HG03378 (cell line): Measurements from ENCODE around the gene EIF2AK3.
"Not testable (repeated sequence)": the region's sequence is repeated elsewhere in the genome, so short reads cannot be mapped to it uniquely, and the experiment has no call there.

Experiments used
- ATAC-seq: cut with Tn5 transposase; IDR thresholded peaks from one replicate; pipeline ENCODE4 v1.9.1; 2021; ENCODE audit warnings: mild to moderate bottlenecking, moderate library complexity; ENCODE audit not compliant: unreplicated experiment

Gene EIF2AK3

GRCh38 chr2:88599527-88599926, 27.7 kb downstream of the EIF2AK3 start:
- ATAC-seq, result peak; percentile 4

GRCh38 chr2:88597168-88597567, 30.1 kb downstream of the EIF2AK3 start:
- ATAC-seq, result no peak

DNA sequence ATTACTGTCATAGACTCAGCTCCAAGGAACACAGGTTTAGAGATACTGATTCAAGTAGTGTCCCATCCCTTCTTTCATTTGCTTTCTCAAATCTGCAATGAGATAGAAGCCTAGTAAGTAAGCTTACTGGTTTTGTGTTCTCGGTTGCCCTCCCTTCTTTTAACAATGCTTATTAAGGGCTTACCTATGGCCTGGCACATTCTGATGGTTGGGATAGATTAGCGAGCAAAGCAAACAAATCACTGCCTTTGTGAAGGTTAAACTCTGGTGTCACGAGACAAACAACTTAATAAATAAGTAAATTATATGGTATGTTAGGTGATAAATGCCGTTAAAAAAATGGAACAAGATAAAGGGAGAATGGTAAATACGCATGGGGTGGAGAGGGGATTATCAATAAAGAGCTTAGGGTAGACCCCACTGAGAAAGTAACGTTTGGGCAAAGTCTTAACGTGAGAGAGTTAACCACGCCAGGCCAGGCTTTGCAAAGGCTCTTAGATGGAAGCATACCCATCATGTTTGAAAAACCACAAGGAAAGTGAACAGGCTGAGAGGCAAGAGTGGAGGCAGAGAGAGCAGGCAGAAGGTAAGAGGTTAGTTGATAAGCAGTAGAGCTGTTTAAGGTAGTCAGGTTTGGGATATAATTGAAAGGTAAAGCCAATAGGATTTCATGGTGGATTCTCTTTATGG, 31.0 kb downstream of the EIF2AK3 start:
- ATAC-seq, result no peak

DNA sequence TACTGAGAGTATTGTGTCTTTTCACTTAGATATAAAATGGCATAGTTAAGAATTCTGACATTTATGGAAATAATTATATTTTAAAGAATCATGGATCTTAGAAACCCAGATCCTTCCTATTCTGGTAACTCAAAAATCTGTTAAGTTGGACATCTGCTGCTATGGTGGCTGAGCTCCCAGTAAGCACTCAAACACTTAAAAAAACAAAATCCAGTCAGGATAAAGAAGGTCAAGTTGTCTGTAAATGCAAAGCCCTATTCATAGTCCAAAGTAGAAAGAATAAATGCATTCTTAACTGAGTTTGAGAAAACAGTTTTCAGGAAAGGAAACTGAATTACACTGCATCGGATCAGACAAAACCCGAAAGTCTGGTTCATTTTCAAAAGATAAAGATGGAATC, 35.6 kb downstream of the EIF2AK3 start:
- ATAC-seq, result no peak

GRCh38 chr2:88590998-88591613, 36.2 kb downstream of the EIF2AK3 start:
- peak; percentile 78 for ATAC-seq

- ATAC-seq, result no peak
These were observed 41.3 kb downstream of the EIF2AK3 start for GRCh38 chr2:88585969-88586368.

DNA sequence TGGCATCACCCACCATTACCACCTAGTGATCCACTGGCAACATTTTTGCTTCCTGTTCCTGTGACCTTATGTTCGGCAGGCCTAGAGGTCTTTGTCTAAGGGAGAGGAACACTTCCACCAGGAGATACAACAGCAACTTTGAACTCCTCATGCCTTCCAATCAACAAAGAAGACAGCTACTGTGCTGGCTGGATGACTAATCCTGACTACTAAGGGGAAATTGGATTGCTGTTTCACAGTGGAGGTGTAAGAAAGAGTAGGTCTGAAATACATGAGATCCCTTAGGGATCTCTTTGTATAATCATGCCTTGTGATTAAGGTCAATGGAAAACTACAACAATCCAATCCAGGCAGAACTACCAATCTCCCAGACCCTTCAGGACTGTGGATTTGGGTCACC, 45.2 kb downstream of the EIF2AK3 start:
- ATAC-seq, result no peak

DNA sequence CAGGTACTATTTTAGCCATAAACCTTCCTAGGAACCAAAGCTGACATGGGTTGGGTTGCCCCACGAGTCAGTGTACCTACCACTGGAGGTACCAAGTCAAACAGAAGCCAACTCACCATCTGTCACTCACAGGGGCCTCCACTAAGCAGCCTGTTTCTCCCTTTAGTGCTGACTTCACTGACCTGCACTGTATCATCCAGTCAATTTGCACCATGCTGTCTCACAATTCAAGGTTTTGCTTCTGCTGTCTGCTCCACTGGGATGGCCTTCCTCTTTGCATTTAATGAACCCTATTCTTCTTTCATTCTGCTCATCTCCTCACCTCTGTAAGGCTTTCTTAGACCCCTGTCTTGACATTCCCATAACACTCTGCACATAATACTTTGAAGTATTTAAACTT, 47.2 kb downstream of the EIF2AK3 start:
- ATAC-seq, result no peak

- no peak for ATAC-seq
These were observed 51.6 kb downstream of the EIF2AK3 start for GRCh38 chr2:88575630-88576029.

- no peak for ATAC-seq
These were observed 52.2 kb downstream of the EIF2AK3 start for GRCh38 chr2:88575051-88575450.

DNA sequence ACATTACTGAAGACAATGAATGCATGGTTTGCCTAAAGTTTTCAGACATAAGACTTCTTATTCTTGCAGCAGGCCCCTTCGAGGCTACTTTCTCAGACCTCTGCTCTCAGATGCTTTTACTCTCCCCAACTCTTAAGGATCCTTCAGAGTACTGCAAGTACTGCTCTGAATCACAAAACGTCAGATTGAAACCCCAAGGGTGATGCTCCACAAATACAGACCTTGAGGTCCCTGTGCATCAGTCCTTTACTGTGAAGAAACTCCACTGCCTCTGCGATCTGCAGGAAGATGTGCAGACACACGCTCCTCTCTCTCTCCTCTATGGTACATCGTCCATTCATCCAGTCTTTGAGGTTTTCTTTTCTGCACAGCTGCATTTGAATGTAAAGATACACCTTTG, 52.8 kb downstream of the EIF2AK3 start:
- peak; percentile 72 for ATAC-seq

GRCh38 chr2:88568179-88568578, 59.1 kb downstream of the EIF2AK3 start:
- ATAC-seq, result no peak

- ATAC-seq, result no peak
These were observed 62.9 kb downstream of the EIF2AK3 start for GRCh38 chr2:88564402-88564801.

DNA sequence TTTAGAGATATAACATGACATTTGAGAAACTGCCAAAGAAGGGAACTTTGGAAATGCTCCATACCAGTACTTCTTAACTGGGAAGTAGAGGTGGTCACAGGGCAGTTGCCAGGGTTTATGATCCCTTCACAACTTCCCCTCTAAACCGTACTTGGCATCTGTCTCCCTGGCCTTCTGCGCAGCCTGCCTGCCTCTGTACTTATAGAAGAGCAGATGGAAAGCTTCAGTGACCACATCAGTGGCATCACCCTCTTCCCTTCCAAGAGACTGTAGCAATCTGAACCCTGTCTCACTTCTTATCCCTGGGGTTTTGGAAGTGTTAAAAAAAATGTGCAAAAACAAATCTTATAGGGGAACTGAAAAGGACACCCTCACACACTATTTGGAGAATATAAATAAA, 64.1 kb downstream of the EIF2AK3 start:
- ATAC-seq, result no peak

- peak; percentile 61 for ATAC-seq
These were observed 65.4 kb downstream of the EIF2AK3 start for GRCh38 chr2:88561646-88562388.

DNA sequence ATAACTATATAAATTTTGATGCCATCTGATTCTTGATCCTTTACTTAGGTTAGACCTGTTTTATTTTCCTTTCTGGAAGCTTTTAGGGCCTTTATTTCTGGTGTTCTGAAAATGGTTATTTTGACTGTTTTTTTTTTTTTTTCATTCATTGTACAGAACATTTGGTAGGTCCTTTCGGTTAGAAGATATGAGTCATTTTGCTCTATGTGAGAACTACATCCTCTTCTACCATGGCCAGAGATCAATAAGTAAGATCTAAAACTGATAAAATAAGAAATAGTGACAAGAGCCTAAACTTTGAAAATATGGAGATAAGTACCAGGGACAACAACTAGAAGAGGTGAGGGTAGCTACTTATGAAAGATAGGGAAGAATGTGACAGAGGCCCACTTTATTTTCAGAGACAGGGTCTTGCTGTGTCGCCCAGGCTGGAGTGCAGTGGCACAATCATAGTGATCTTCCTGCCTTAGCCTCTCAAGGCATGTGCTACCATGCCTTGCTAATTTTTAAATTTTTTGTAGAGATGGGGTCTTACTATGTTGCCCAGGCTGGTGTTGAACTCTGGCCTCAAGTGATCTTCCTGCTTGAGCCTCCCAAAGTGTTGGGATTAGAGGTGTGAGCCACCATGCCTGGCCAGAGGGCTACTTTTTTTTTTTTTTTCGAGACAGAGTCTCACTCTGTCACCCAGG, 66.5 kb downstream of the EIF2AK3 start:
- peak; percentile 45 for ATAC-seq

- no peak for ATAC-seq
These were observed 70.0 kb downstream of the EIF2AK3 start for GRCh38 chr2:88557290-88557689.

GRCh38 chr2:88556026-88556425, 71.2 kb downstream of the EIF2AK3 start:
- no peak for ATAC-seq

DNA sequence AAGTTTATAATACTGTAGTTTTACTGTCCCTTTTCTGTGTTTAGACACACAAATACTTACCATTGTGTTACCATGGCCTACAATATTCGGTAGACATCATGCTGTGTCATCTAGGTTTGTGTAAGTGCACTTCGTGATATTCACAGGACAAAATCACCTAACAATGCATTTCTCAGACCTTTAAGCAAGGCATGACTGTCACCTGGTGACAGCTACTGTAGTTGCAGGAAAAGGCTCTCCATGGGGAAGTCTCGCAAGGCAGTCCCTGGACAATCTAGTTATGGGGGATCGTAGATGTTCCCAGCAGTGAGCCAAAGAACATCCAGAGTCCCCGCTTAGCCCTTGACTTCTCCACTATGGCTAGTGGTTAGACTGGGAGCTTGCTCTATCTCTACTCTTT, 73.1 kb downstream of the EIF2AK3 start:
- ATAC-seq, result no peak

DNA sequence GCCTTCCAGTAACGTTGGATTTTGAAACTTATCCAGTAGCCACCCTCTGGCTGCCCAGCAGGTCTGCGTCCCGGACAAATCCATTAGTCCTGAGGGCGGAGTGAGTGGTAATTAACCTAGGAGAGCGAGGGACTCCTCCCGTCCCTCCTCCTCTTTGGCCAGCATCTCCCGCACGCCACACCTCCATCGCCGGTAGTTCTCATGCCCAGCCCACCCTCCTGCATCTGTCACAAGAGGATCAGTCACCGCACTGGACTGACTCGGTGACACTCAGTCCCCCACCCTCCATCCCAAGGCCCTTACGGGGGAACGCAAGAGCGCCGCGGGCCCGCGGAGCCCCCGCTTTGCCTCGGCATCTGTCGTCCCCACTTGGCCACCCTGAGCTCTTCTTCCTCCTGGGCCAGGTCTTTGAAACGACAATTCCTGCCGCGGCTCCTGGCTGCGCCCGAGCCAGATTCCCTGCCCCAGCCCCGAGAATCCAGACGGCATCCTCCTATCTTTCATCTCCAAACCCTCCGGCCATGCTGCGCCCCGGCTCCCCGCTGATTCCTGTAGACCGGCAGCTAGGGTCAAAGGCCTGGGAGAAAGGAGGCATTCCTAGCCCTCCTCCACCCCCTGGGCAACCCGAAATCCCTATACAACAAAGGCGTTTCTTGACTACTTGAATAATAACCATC, 77.5 kb downstream of the EIF2AK3 start:
- no peak for ATAC-seq

DNA sequence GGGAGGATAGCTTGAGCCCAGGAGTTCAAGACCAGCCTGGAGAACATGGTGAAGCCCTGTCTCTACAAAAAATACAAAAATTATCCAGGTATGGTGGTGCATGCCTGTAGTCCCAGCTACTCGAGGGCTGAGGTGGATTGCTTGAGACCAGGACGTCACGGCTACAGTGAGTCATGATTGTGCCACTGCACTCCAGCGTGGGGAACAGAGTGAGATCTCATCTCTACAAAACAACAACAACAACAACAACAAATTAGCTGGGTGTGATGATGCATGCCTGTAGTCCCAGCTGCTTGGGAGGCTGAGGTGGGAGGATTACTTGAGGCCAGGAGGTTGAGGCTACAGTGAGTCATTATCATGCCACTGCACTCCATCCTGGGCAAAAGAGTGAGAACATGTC, 81.0 kb downstream of the EIF2AK3 start:
- not testable (repeated sequence) for ATAC-seq
